Keratinocyte (primary cell): Measurements from ENCODE around the gene POU4F1. TPM values are rescaled to one million over a fixed set of nuclear protein-coding genes. Genes with fewer than 3 reads are reported as not detected.
A peak's percentile ranks its signal among the peaks of the same experiment; 100 is the strongest.

ENCODE experiments used
- DNase-seq: peaks from one replicate; pipeline ENCODE4 v3.0.0-alpha.2; 2011; ENCODE audit warnings: low read depth, missing footprints, low spot score
- FAIRE-seq: peaks from 2 replicates; lab custom pipeline; 2011; peaks lifted over from hg19 to GRCh38; lab: Jason Lieb, UNC
- H2AFZ ChIP-seq: 2 replicates; pipeline ENCODE4 v1.6.0; 2012; ENCODE audit warnings: low read length, control low read depth, inconsistent platforms; ENCODE audit not compliant: control insufficient read depth
- H3K27ac ChIP-seq: 2 replicates; pipeline ENCODE4 v1.5.1; 2011; ENCODE audit warnings: low read length; ENCODE audit not compliant: control insufficient read depth, insufficient read depth
- H3K27me3 ChIP-seq: 3 replicates; pipeline ENCODE4 v1.6.0; 2011; ENCODE audit warnings: low read length; ENCODE audit not compliant: control insufficient read depth, insufficient read depth; ENCODE audit errors: extremely low read depth
- H3K36me3 ChIP-seq, 2 experiments: 2 replicates in 1 of 2; 3 replicates in 1 of 2; pipeline ENCODE4 v1.5.1; 2011; ENCODE audit warnings: low read length in 2 of 2, mild to moderate bottlenecking in 1 of 2; ENCODE audit not compliant: control insufficient read depth in 2 of 2, insufficient read depth in 2 of 2; ENCODE audit errors: extremely low read depth in 1 of 2
- H3K4me1 ChIP-seq: 3 replicates; pipeline ENCODE4 v1.5.1; 2011; ENCODE audit warnings: low read length; ENCODE audit not compliant: control insufficient read depth, insufficient read depth; ENCODE audit errors: extremely low read depth
- H3K4me2 ChIP-seq: 3 replicates; pipeline ENCODE4 v1.6.0; 2011; ENCODE audit warnings: low read depth, low read length; ENCODE audit not compliant: control insufficient read depth, insufficient read depth; ENCODE audit errors: extremely low read depth
- H3K4me3 ChIP-seq, 3 experiments: fragments of 200-600 bp in 1 of 3; sonication (generic) in 1 of 3; 2 replicates in 2 of 3; 3 replicates in 1 of 3; pipeline ENCODE4 v1.5.1; 2011 to 2016; ENCODE audit warnings: low read length in 3 of 3, mild to moderate bottlenecking in 3 of 3, control low read depth in 2 of 3, inconsistent platforms in 1 of 3, low read depth in 1 of 3, mixed read lengths in 1 of 3, mixed run types in 1 of 3, moderate library complexity in 1 of 3; ENCODE audit not compliant: control insufficient read depth in 2 of 3, insufficient read depth in 2 of 3; ENCODE audit errors: extremely low read depth in 1 of 3
- H3K79me2 ChIP-seq: 2 replicates; pipeline ENCODE4 v1.6.0; 2012; ENCODE audit warnings: low read length; ENCODE audit not compliant: control insufficient read depth, insufficient read depth
- H3K9ac ChIP-seq: 3 replicates; pipeline ENCODE4 v1.6.0; 2011; ENCODE audit warnings: low read length; ENCODE audit not compliant: control insufficient read depth, insufficient read depth; ENCODE audit errors: extremely low read depth
- H3K9me1 ChIP-seq: 3 replicates; pipeline ENCODE4 v1.6.0; 2011; ENCODE audit warnings: low read length; ENCODE audit not compliant: control insufficient read depth, insufficient read depth; ENCODE audit errors: extremely low read depth
- H3K9me3 ChIP-seq: 2 replicates; pipeline ENCODE4 v1.5.1; 2012; ENCODE audit warnings: low read depth, low read length; ENCODE audit not compliant: control insufficient read depth
- H4K20me1 ChIP-seq: 3 replicates; pipeline ENCODE4 v1.6.0; 2011; ENCODE audit warnings: low read length; ENCODE audit not compliant: control insufficient read depth, insufficient read depth; ENCODE audit errors: extremely low read depth
- CTCF ChIP-seq, 3 experiments: IDR thresholded peaks in 1 of 3; conservative IDR thresholded peaks in 1 of 3; optimal IDR thresholded peaks in 1 of 3; 2 replicates in 2 of 3; 3 replicates in 1 of 3; pipeline versions ENCODE3 to v1.5.1; 2011; ENCODE audit warnings: low read length in 3 of 3, mild to moderate bottlenecking in 3 of 3, moderate library complexity in 2 of 3, control low read depth in 1 of 3, inconsistent platforms in 1 of 3; ENCODE audit not compliant: insufficient read depth in 2 of 3; ENCODE audit errors: extremely low read depth in 1 of 3
- EZH2 ChIP-seq: IDR thresholded peaks from one replicate; pipeline ENCODE4 v1.6.1; 2012; ENCODE audit warnings: inconsistent platforms, mild to moderate bottlenecking, low read length, moderate library complexity
- dilution Hi-C: fragments of 300-500 bp; cut with MboI; formaldehyde crosslinking; loops from one replicate; pipeline ENCODE4 v1.7.0; 2020; ENCODE audit warnings: low sequenced_read_pairs; ENCODE audit not compliant: extremely low pct_ligation_motif_present
- polyA plus RNA-seq, 5 experiments: library from polyadenylated mRNA; depleted of rRNA in 3 of 5; stranded (reverse) in 3 of 5; stranded (forward) in 1 of 5; unstranded in 1 of 5; fragments of >200 nt; gene quantifications; 1 replicate in 1 of 5; 2 replicates in 3 of 5; 3 replicates in 1 of 5; pipeline versions ENCODE4 v1.2.1 to v1.2.3, GENCODE V29; 2011 to 2012; ENCODE audit warnings: missing spikeins in 2 of 5, low read depth in 1 of 5, low replicate concordance in 1 of 5

Gene POU4F1
- polyA plus RNA-seq, 1 donor (not counting 4 experiments of a cell fraction or from before 2014, with no cell fraction given): not detected

- TF ChIP-seq CTCF (optimal IDR thresholded peaks at IDR 0.05 in 1 of 3, IDR thresholded peaks at IDR 0.05 in 1 of 3, conservative IDR thresholded peaks at IDR 0.05 in 1 of 3; ENCODE audit: extremely low read depth in 1 of 3, insufficient read depth in 2 of 3, low read length in 3 of 3) (no peak), EZH2 (peak; percentile 35)
- dilution Hi-C loops: no loop called here
- Histone ChIP-seq H3K4me2 (peak overlapping the region; percentile 85), H3K4me1 (peaks cover 8% of the 10 kb centered on the region), H3K9me3 (no peaks in the 10 kb centered on the region), H3K9me1 (no peaks in the 10 kb centered on the region), H3K27me3 (peaks cover 73% of the 10 kb centered on the region), H4K20me1 (no peaks in the 10 kb centered on the region), H2AFZ (peak overlapping the region; percentile 9), H3K36me3 (no peaks in the 10 kb centered on the region), H3K79me2 (no peaks in the 10 kb centered on the region), H3K4me3 (peak overlapping the region; percentile 37 to 68 (median 57)), H3K9ac (no peak overlapping the region), H3K27ac (no peak overlapping the region)
- DNase-seq: no peak
- no peak for FAIRE-seq
Measured at GRCh38 chr13:78608688-78609463, 5.5 kb upstream of the POU4F1 start.

GRCh38 chr13:78608252-78608687 is 4.9 kb upstream of the POU4F1 start:
- peak overlapping the region; percentile 85 for H3K4me2 ChIP-seq

More at GRCh38 chr13:78608252-78608687, 4.9 kb upstream of the POU4F1 start:
- DNase-seq: no peak
- H3K79me2 ChIP-seq: no peaks in the 10 kb centered on the region
- H2AFZ ChIP-seq: peak overlapping the region; percentile 9
- FAIRE-seq: no peak
- H3K27me3 ChIP-seq: peaks cover 79% of the 10 kb centered on the region
- peaks cover 8% of the 10 kb centered on the region for H3K4me1 ChIP-seq
- H3K27ac ChIP-seq: no peak overlapping the region
- dilution Hi-C loops: no loop called here
- no peaks in the 10 kb centered on the region for H4K20me1 ChIP-seq
- H3K9ac ChIP-seq: no peak overlapping the region
- H3K9me1 ChIP-seq: no peaks in the 10 kb centered on the region
- no peak for TF ChIP-seq EZH2
- no peak for TF ChIP-seq CTCF (optimal IDR thresholded peaks at IDR 0.05 in 1 of 3, IDR thresholded peaks at IDR 0.05 in 1 of 3, conservative IDR thresholded peaks at IDR 0.05 in 1 of 3; ENCODE audit: extremely low read depth in 1 of 3, insufficient read depth in 2 of 3, low read length in 3 of 3)
- H3K4me3 ChIP-seq: peak overlapping the region in 2 of 3 experiments; percentile 57 to 68
- no peaks in the 10 kb centered on the region for H3K9me3 ChIP-seq
- no peaks in the 10 kb centered on the region for H3K36me3 ChIP-seq
